Peyer's patch (tissue), 4 donors: ENCODE results near the gene MANSC1. TPM values are rescaled to one million over a fixed set of nuclear protein-coding genes. Genes with fewer than 3 reads are reported as not detected.
"Not testable (repeated sequence)": the region's sequence is repeated elsewhere in the genome, so short reads cannot be mapped to it uniquely, and the experiment has no call there.

Source experiments
- DNase-seq, 3 donors: peaks; one replicate each; pipeline ENCODE4 v3.0.0-alpha.2; 2017 to 2019
- H3K27ac ChIP-seq, 4 donors: fragments of 200-600 bp; sonication (generic); one replicate each; pipeline ENCODE4 v1.5.1; 2016 to 2019
- H3K27me3 ChIP-seq, 2 donors: fragments of 200-600 bp; sonication (generic); one replicate each; pipeline ENCODE4 v1.5.1; 2019
- H3K36me3 ChIP-seq, 3 donors: fragments of 200-600 bp; sonication (generic); one replicate each; pipeline ENCODE4 v1.5.1; 2016 to 2019
- H3K4me1 ChIP-seq, 4 donors: fragments of 200-600 bp; sonication (generic); one replicate each; pipeline ENCODE4 v1.5.1; 2016 to 2019
- H3K4me3 ChIP-seq, 4 donors: fragments of 200-600 bp; sonication (generic); 1 replicate in 3 of 4; 2 replicates in 1 of 4; pipeline ENCODE4 v1.5.1; 2016 to 2019; ENCODE audit warnings: mild to moderate bottlenecking in 1 of 4
- H3K9me3 ChIP-seq, 4 donors: fragments of 200-600 bp; sonication (generic); one replicate each; pipeline ENCODE4 v1.5.1; 2016 to 2019; ENCODE audit warnings: mild to moderate bottlenecking in 1 of 4
- POLR2A ChIP-seq, 2 donors: fragments of 450-650 bp; IDR thresholded peaks; one replicate each; pipeline ENCODE4 v1.5.1; 2017; ENCODE audit warnings: antibody characterized with exemption in 2 of 2, mild to moderate bottlenecking in 2 of 2, moderate library complexity in 2 of 2
- total RNA-seq, 4 donors: library from RNA; depleted of rRNA; stranded (reverse); fragments of >200 nt; gene quantifications; one replicate each; pipeline ENCODE4 v1.1.0, GENCODE V29; 2016
- TF ChIP-seq, protein P1 (sequence below), 6 experiments: fragments of 450-650 bp in 4 of 6; fragments of 200-600 bp in 2 of 6; sonication (generic) in 1 of 6; IDR thresholded peaks; one replicate each; pipeline ENCODE4 v1.5.1; 2017 to 2019; ENCODE audit warnings: antibody characterized with exemption in 6 of 6, mild to moderate bottlenecking in 3 of 6, moderate library complexity in 1 of 6

The MANSC1 gene
- total RNA-seq, 4 donors from 2014 or later, result 10.8 to 24.0 (median 15.1) TPM; not detected in 1

- no peak for DNase-seq
- Histone ChIP-seq H3K4me3 (no peak overlapping the region), H3K36me3 (peaks cover 0 to 9% (median 0%) of the 10 kb centered on the region in 3 donors), H3K9me3 (no peaks in the 10 kb centered on the region), H3K27me3 (no peaks in the 10 kb centered on the region), H3K4me1 (peaks cover 0 to under 1% (median 0%) of the 10 kb centered on the region in 4 donors), H3K27ac (no peak overlapping the region)
- TF ChIP-seq, protein P1, sequence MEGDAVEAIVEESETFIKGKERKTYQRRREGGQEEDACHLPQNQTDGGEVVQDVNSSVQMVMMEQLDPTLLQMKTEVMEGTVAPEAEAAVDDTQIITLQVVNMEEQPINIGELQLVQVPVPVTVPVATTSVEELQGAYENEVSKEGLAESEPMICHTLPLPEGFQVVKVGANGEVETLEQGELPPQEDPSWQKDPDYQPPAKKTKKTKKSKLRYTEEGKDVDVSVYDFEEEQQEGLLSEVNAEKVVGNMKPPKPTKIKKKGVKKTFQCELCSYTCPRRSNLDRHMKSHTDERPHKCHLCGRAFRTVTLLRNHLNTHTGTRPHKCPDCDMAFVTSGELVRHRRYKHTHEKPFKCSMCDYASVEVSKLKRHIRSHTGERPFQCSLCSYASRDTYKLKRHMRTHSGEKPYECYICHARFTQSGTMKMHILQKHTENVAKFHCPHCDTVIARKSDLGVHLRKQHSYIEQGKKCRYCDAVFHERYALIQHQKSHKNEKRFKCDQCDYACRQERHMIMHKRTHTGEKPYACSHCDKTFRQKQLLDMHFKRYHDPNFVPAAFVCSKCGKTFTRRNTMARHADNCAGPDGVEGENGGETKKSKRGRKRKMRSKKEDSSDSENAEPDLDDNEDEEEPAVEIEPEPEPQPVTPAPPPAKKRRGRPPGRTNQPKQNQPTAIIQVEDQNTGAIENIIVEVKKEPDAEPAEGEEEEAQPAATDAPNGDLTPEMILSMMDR (IDR thresholded peaks at IDR 0.05), result no peak
- TF ChIP-seq POLR2A (IDR thresholded peaks at IDR 0.05), result no peak
Observed at GRCh38 chr12:12326262-12326661, 23.8 kb downstream of the MANSC1 start.

- H3K4me3 ChIP-seq, result no peak overlapping the region
Observed at GRCh38 chr12:12323591-12323990, 26.5 kb downstream of the MANSC1 start.

DNA sequence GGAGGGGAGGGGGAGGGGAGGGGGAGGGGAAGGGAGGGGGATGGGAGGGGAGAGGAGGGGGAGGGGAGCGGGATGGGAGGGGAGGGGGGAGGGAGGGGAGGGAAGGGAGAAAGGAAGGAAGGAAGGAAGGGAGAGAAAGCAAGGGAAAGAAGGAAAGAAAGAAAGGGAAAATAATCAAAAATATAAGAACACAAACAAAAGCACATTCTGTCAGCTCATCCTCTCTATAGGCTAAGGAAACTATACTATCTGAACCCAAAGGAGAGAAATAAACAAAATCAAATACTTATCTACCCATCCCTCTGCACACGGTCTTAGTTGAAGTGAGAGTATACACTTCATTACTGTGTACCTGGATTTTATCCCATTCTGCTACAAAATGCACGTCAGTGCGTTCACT, 26.9 kb downstream of the MANSC1 start:
- no peak for DNase-seq
- TF ChIP-seq, protein P1 (IDR thresholded peaks at IDR 0.05), result no peak
- H3K4me3 ChIP-seq, result no peak overlapping the region

More at GRCh38 chr12:12323591-12323990, 26.5 kb downstream of the MANSC1 start:
- Histone ChIP-seq H3K27me3 (no peaks in the 10 kb centered on the region), H3K9me3 (no peaks in the 10 kb centered on the region), H3K27ac (no peak overlapping the region), H3K4me1 (peaks cover 0 to 13% (median 0%) of the 10 kb centered on the region in 4 donors), H3K36me3 (no peaks in the 10 kb centered on the region)
- no peak for TF ChIP-seq POLR2A (IDR thresholded peaks at IDR 0.05)
- TF ChIP-seq, protein P1 (IDR thresholded peaks at IDR 0.05), result no peak
- no peak for DNase-seq

GRCh38 chr12:12319451-12320183, 30.4 kb downstream of the MANSC1 start:
- no peak overlapping the region for H3K4me3 ChIP-seq
- H3K27me3 ChIP-seq, result no peaks in the 10 kb centered on the region
- peaks cover 0 to 20% (median 0%) of the 10 kb centered on the region in 4 donors for H3K4me1 ChIP-seq
- peak overlapping the region in 2 of 4 donors; percentile 16 to 28 for H3K27ac ChIP-seq
- H3K9me3 ChIP-seq, result no peaks in the 10 kb centered on the region
- TF ChIP-seq, protein P1 (IDR thresholded peaks at IDR 0.05), result no peak
- TF ChIP-seq POLR2A (IDR thresholded peaks at IDR 0.05), result no peak
- peak in 1 of 3 donors; percentile 24 for DNase-seq
- H3K36me3 ChIP-seq, result no peaks in the 10 kb centered on the region

More for the DNA sequence above, 26.9 kb downstream of the MANSC1 start:
- H3K4me1 ChIP-seq, result peaks cover 0 to 13% (median 0%) of the 10 kb centered on the region in 4 donors
- H3K27ac ChIP-seq, result no peak overlapping the region
- no peaks in the 10 kb centered on the region for H3K36me3 ChIP-seq
- H3K9me3 ChIP-seq, result no peaks in the 10 kb centered on the region
- no peaks in the 10 kb centered on the region for H3K27me3 ChIP-seq

- no peaks in the 10 kb centered on the region for H3K9me3 ChIP-seq
- H3K4me1 ChIP-seq, result peaks cover 0 to 22% (median 0%) of the 10 kb centered on the region in 4 donors
- H3K36me3 ChIP-seq, result no peaks in the 10 kb centered on the region
- no peaks in the 10 kb centered on the region for H3K27me3 ChIP-seq
- no peak overlapping the region for H3K4me3 ChIP-seq
- no peak for TF ChIP-seq POLR2A (IDR thresholded peaks at IDR 0.05)
- TF ChIP-seq, protein P1 (IDR thresholded peaks at IDR 0.05), result no peak
- peak overlapping the region in 1 of 4 donors; percentile 52 for H3K27ac ChIP-seq
- DNase-seq, result no peak
Observed at GRCh38 chr12:12315838-12316237, 34.2 kb downstream of the MANSC1 start.

- H3K27ac ChIP-seq, H3K27me3 ChIP-seq, H3K4me1 ChIP-seq, H3K4me3 ChIP-seq, H3K36me3 ChIP-seq, H3K9me3 ChIP-seq, DNase-seq: not testable (repeated sequence)
Observed at GRCh38 chr12:12310695-12311094, 39.3 kb downstream of the MANSC1 start.
